Astrocyte of the spinal cord (primary cell): Measurements from ENCODE around the gene STRIT1.

ENCODE experiments used
- DNase-seq: peaks from one replicate; pipeline ENCODE4 v3.0.0; 2011; ENCODE audit warnings: low read depth, low spot score
- H3K4me3 ChIP-seq: 2 replicates; pipeline ENCODE4 v1.5.1; 2011; ENCODE audit warnings: low read depth, mild to moderate bottlenecking, low read length, moderate library complexity
- CTCF ChIP-seq: IDR thresholded peaks from 2 replicates; pipeline ENCODE4 v1.5.1; 2012; ENCODE audit warnings: low read depth, mild to moderate bottlenecking, low read length, inconsistent platforms
- in situ Hi-C: cut with HindIII; loops from 2 replicates; pipeline ENCODE4 v1.10.0; 2017; ENCODE audit warnings: low sequenced_read_pairs

The STRIT1 gene

GRCh38 chr3:155293516-155293915 is at the start of gene STRIT1:
Gene STRIT1, minus strand, starts transcription at chr3:155293683.
- no peak for DNase-seq

GRCh38 chr3:155342344-155342743 is 48.9 kb upstream of the STRIT1 start:
- in situ Hi-C loops, result no loop called here
- no peak overlapping the region for H3K4me3 ChIP-seq
- TF ChIP-seq CTCF, result no peak
- no peak for DNase-seq

More at GRCh38 chr3:155293516-155293915, at the start of gene STRIT1:
- in situ Hi-C loops, result no loop called here
- no peak within 1 kb of the TSS for H3K4me3 ChIP-seq
- TF ChIP-seq CTCF, result no peak

- no peak overlapping the region for H3K4me3 ChIP-seq
- TF ChIP-seq CTCF, result no peak
- DNase-seq, result no peak
- in situ Hi-C loops, result no loop called here
These were observed 45.6 kb upstream of the STRIT1 start for GRCh38 chr3:155339052-155339451.

GRCh38 chr3:155335724-155336354 is 42.4 kb upstream of the STRIT1 start:
- in situ Hi-C loops, result no loop called here
- TF ChIP-seq CTCF, result no peak
- no peak overlapping the region for H3K4me3 ChIP-seq
- no peak for DNase-seq

- no peak for TF ChIP-seq CTCF
- DNase-seq, result no peak
- H3K4me3 ChIP-seq, result no peak overlapping the region
- in situ Hi-C loops, result no loop called here
These were observed 41.6 kb upstream of the STRIT1 start for GRCh38 chr3:155334914-155335723.

GRCh38 chr3:155334215-155334913 is 40.9 kb upstream of the STRIT1 start:
- no peak for TF ChIP-seq CTCF
- in situ Hi-C loops, result no loop called here

More at GRCh38 chr3:155334215-155334913, 40.9 kb upstream of the STRIT1 start:
- no peak for DNase-seq
- no peak overlapping the region for H3K4me3 ChIP-seq
